H1 (cell line): Measurements from ENCODE around the gene BBS9. TPM values are rescaled to one million over a fixed set of nuclear protein-coding genes. Genes with fewer than 3 reads are reported as not detected.

Source experiments
- CTCF ChIA-PET: fragments of 300-600 bp; sonication (Branson Sonifier 250); formaldehyde crosslinking; loops from one replicate; lab custom pipeline; 2021; ENCODE audit not compliant: partially characterized antibody; lab: Charles Lee
- POLR2A ChIA-PET: fragments of 300-600 bp; sonication (Branson Sonifier 250); formaldehyde crosslinking; loops from one replicate; lab custom pipeline; 2021; ENCODE audit warnings: inconsistent platforms; ENCODE audit not compliant: partially characterized antibody; lab: Charles Lee
- DNase-seq, 2 experiments: peaks; one replicate each; pipeline versions ENCODE4 v3.0.0 to v3.0.0-alpha.2; 2010 to 2022; ENCODE audit warnings: low spot score in 2 of 2, low read depth in 1 of 2, mixed read lengths in 1 of 2
- FAIRE-seq: peaks from 2 replicates; lab custom pipeline; 2011; peaks lifted over from hg19 to GRCh38; lab: Jason Lieb, UNC
- H2AFZ ChIP-seq: 2 replicates; pipeline ENCODE4 v1.8.1; 2012; ENCODE audit warnings: low read length, inconsistent platforms
- H2AK5ac ChIP-seq: 2 replicates; pipeline ENCODE4 v1.6.1; 2013; ENCODE audit warnings: low read depth, low read length
- H2BK120ac ChIP-seq: replicated peaks from 2 replicates; pipeline ENCODE3; 2013; ENCODE audit warnings: low read depth, low read length, inconsistent platforms
- H2BK12ac ChIP-seq: 2 replicates; pipeline ENCODE4 v1.6.1; 2013; ENCODE audit warnings: low read depth, low read length
- H2BK15ac ChIP-seq: 2 replicates; pipeline ENCODE4 v1.6.1; 2013; ENCODE audit warnings: low read length
- H2BK20ac ChIP-seq: 2 replicates; pipeline ENCODE4 v1.6.1; 2013; ENCODE audit warnings: low read length
- H2BK5ac ChIP-seq: 2 replicates; pipeline ENCODE4 v1.6.1; 2013; ENCODE audit warnings: low read depth, low read length
- H3K14ac ChIP-seq: 2 replicates; pipeline ENCODE4 v1.6.1; 2013; ENCODE audit warnings: inconsistent platforms; ENCODE audit not compliant: insufficient read length
- H3K18ac ChIP-seq: 2 replicates; pipeline ENCODE4 v1.6.1; 2013; ENCODE audit warnings: low read length; ENCODE audit errors: extremely low read depth
- H3K23ac ChIP-seq: 2 replicates; pipeline ENCODE4 v1.6.1; 2013; ENCODE audit warnings: inconsistent platforms; ENCODE audit not compliant: insufficient read length
- H3K23me2 ChIP-seq: 2 replicates; pipeline ENCODE4 v1.6.1; 2013; ENCODE audit warnings: low read depth, low read length
- H3K27ac ChIP-seq: 2 replicates; pipeline ENCODE4 v1.6.1; 2011; ENCODE audit warnings: low read depth, low read length, inconsistent platforms
- H3K27me3 ChIP-seq, 4 experiments: replicated peaks in 1 of 4; 1 replicate in 1 of 4; 2 replicates in 3 of 4; pipeline versions ENCODE4 v1.6.1 to v1.8.1; 2011 to 2013; ENCODE audit warnings: low read length in 3 of 4, mild to moderate bottlenecking in 3 of 4, inconsistent platforms in 2 of 4, mixed read lengths in 2 of 4, moderate library complexity in 1 of 4; ENCODE audit not compliant: control insufficient read depth in 3 of 4, insufficient read depth in 3 of 4; ENCODE audit errors: extremely low read depth in 1 of 4
- H3K36me3 ChIP-seq, 4 experiments: 2 replicates each; pipeline versions ENCODE4 v1.6.1 to v1.8.1; 2011 to 2013; ENCODE audit warnings: mild to moderate bottlenecking in 4 of 4, low read length in 3 of 4, moderate library complexity in 2 of 4, control low read depth in 1 of 4, inconsistent platforms in 1 of 4; ENCODE audit not compliant: insufficient read depth in 4 of 4, control insufficient read depth in 2 of 4
- H3K4ac ChIP-seq: replicated peaks from 2 replicates; pipeline ENCODE3; 2013; ENCODE audit warnings: low read length, low read depth, mixed read lengths, inconsistent platforms; ENCODE audit not compliant: insufficient read length
- H3K4me1 ChIP-seq, 4 experiments: replicated peaks in 1 of 4; 1 replicate in 1 of 4; 2 replicates in 3 of 4; pipeline versions ENCODE4 v1.6.1 to v1.8.1; 2011 to 2013; ENCODE audit warnings: low read length in 3 of 4, inconsistent platforms in 2 of 4, mixed read lengths in 1 of 4; ENCODE audit not compliant: insufficient read depth in 4 of 4, control insufficient read depth in 3 of 4
- H3K4me2 ChIP-seq, 2 experiments: 2 replicates each; pipeline versions ENCODE4 v1.6.1 to v1.8.1; 2011 to 2013; ENCODE audit warnings: low read depth in 2 of 2, low read length in 2 of 2, control low read depth in 1 of 2, inconsistent platforms in 1 of 2, mild to moderate bottlenecking in 1 of 2; ENCODE audit not compliant: insufficient read depth in 1 of 2
- H3K4me3 ChIP-seq, 4 experiments: fragments of 200-600, 300-600 bp in 1 of 4; sonication (generic), shearing (Covaris generic), sonication (Bioruptor Twin) in 1 of 4; 2 replicates each; pipeline versions ENCODE4 v1.5.1 to v1.8.1; 2011 to 2016; ENCODE audit warnings: low read length in 4 of 4, low read depth in 3 of 4, control low read depth in 2 of 4, inconsistent platforms in 2 of 4, mild to moderate bottlenecking in 2 of 4, mixed read lengths in 1 of 4, moderate library complexity in 1 of 4; ENCODE audit not compliant: insufficient read depth in 2 of 4; ENCODE audit errors: extremely low read depth in 1 of 4
- H3K56ac ChIP-seq: replicated peaks from 2 replicates; pipeline ENCODE3; 2013; ENCODE audit warnings: low read depth, mild to moderate bottlenecking, mixed read lengths, low read length, inconsistent platforms; ENCODE audit not compliant: insufficient read length
- H3K79me1 ChIP-seq: 2 replicates; pipeline ENCODE4 v1.6.1; 2013; ENCODE audit warnings: low read depth, low read length, control low read depth
- H3K79me2 ChIP-seq, 2 experiments: 2 replicates each; pipeline versions ENCODE4 v1.6.1 to v1.8.1; 2012 to 2013; ENCODE audit warnings: low read length in 2 of 2, mild to moderate bottlenecking in 2 of 2, inconsistent platforms in 1 of 2; ENCODE audit not compliant: insufficient read depth in 2 of 2, control insufficient read depth in 1 of 2
- H3K9ac ChIP-seq, 4 experiments: replicated peaks in 1 of 4; 1 replicate in 1 of 4; 2 replicates in 3 of 4; pipeline versions ENCODE4 v1.6.1 to v1.8.1; 2011 to 2013; ENCODE audit warnings: low read depth in 3 of 4, low read length in 3 of 4, control low read depth in 2 of 4, mild to moderate bottlenecking in 2 of 4, moderate library complexity in 2 of 4, inconsistent platforms in 1 of 4; ENCODE audit errors: extremely low read depth in 1 of 4
- H3K9me3 ChIP-seq, 2 experiments: 2 replicates each; pipeline versions ENCODE4 v1.6.1 to v1.8.1; 2012 to 2013; ENCODE audit warnings: mild to moderate bottlenecking in 2 of 2, moderate library complexity in 2 of 2, control low read depth in 1 of 2, inconsistent platforms in 1 of 2, low read depth in 1 of 2, low read length in 1 of 2, mixed read lengths in 1 of 2; ENCODE audit not compliant: insufficient read depth in 2 of 2
- H4K20me1 ChIP-seq, 2 experiments: replicated peaks in 1 of 2; 2 replicates each; pipeline versions ENCODE3 to v1.8.1; 2011 to 2013; ENCODE audit warnings: inconsistent platforms in 2 of 2, low read length in 2 of 2, mild to moderate bottlenecking in 1 of 2; ENCODE audit not compliant: insufficient read depth in 2 of 2, control insufficient read depth in 1 of 2
- H4K5ac ChIP-seq: 2 replicates; pipeline ENCODE4 v1.6.1; 2013; ENCODE audit warnings: low read length, low read depth, mixed read lengths, inconsistent platforms; ENCODE audit not compliant: insufficient read length
- H4K8ac ChIP-seq: 2 replicates; pipeline ENCODE4 v1.8.0; 2013; ENCODE audit warnings: mild to moderate bottlenecking, moderate library complexity, low read length, inconsistent platforms; ENCODE audit not compliant: insufficient read depth; ENCODE audit errors: extremely low read depth
- H4K91ac ChIP-seq: replicated peaks from 2 replicates; pipeline ENCODE3; 2013; ENCODE audit warnings: low read length, mixed read lengths, inconsistent platforms; ENCODE audit not compliant: insufficient read length
- BCL11A ChIP-seq, 2 experiments: IDR thresholded peaks; one replicate each; pipeline ENCODE4 v1.6.1; 2011; ENCODE audit warnings: low read depth in 2 of 2, low read length in 2 of 2, mild to moderate bottlenecking in 2 of 2
- CBX8 ChIP-seq: fragments of 300-800, 300-1000 bp; sonication (generic); IDR thresholded peaks from 2 replicates; pipeline ENCODE4 v1.7.1; 2016; ENCODE audit warnings: low read depth, low read length, borderline replicate concordance
- CHD1 ChIP-seq: IDR thresholded peaks from 2 replicates; pipeline ENCODE4 v1.6.1; 2012; ENCODE audit warnings: low read depth, low read length, improper control_type of control experiment
- CTBP2 ChIP-seq: IDR thresholded peaks from 2 replicates; pipeline ENCODE4 v1.7.0; 2011; ENCODE audit warnings: borderline replicate concordance, mild to moderate bottlenecking, moderate library complexity, mixed read lengths, low read length; ENCODE audit not compliant: insufficient read depth, insufficient read length
- EZH2 ChIP-seq: fragments of 200-600 bp; sonication (generic); IDR thresholded peaks from 2 replicates; pipeline ENCODE4 v1.7.1; 2012; ENCODE audit warnings: low read depth, mild to moderate bottlenecking, moderate library complexity, low read length, inconsistent platforms; ENCODE audit not compliant: severe bottlenecking
- POLR2A ChIP-seq, 2 experiments: IDR thresholded peaks; 1 replicate in 1 of 2; 2 replicates in 1 of 2; pipeline ENCODE4 v1.6.1; 2011; ENCODE audit warnings: low read depth in 2 of 2, low read length in 2 of 2, mild to moderate bottlenecking in 2 of 2; ENCODE audit errors: control extremely low read depth in 1 of 2
- TAF1 ChIP-seq: IDR thresholded peaks from 2 replicates; pipeline ENCODE4 v1.6.1; 2011; ENCODE audit warnings: mild to moderate bottlenecking, low read depth, low read length
- polyA plus RNA-seq, 7 experiments: library from polyadenylated mRNA; depleted of rRNA in 3 of 7; stranded (reverse) in 5 of 7; unstranded in 2 of 7; fragments of >200 nt in 5 of 7; fragments of 200-250 nt in 2 of 7; gene quantifications; 1 replicate in 5 of 7; 2 replicates in 1 of 7; 4 replicates in 1 of 7; pipeline versions ENCODE4 v1.2.1 to v1.2.3, GENCODE V29; 2011 to 2013; ENCODE audit warnings: missing spikeins in 2 of 7, mixed read lengths in 2 of 7
- total RNA-seq: library from RNA; stranded (reverse); fragmentation: NEBNext Ultra II Directional; extraction: Animal tissue kit (Norgen Biotek cat#: 25700); gene quantifications from 2 replicates; pipeline ENCODE4 v1.2.1, GENCODE V29; 2021
- TF ChIP-seq, protein P1 (sequence below), 3 experiments: IDR thresholded peaks; 1 replicate in 2 of 3; 2 replicates in 1 of 3; pipeline versions ENCODE4 v1.5.1 to v1.6.1; 2011; ENCODE audit warnings: low read length in 3 of 3, mild to moderate bottlenecking in 3 of 3, inconsistent platforms in 2 of 3, low read depth in 1 of 3, moderate library complexity in 1 of 3; ENCODE audit not compliant: insufficient read depth in 1 of 3; ENCODE audit errors: control extremely low read depth in 1 of 3

Gene BBS9
- total and polyA plus RNA-seq, 2 of the 8 experiments (the other 6 are each of a cell fraction or from before 2014, with no cell fraction given): 22.3 to 37.0 TPM

DNA sequence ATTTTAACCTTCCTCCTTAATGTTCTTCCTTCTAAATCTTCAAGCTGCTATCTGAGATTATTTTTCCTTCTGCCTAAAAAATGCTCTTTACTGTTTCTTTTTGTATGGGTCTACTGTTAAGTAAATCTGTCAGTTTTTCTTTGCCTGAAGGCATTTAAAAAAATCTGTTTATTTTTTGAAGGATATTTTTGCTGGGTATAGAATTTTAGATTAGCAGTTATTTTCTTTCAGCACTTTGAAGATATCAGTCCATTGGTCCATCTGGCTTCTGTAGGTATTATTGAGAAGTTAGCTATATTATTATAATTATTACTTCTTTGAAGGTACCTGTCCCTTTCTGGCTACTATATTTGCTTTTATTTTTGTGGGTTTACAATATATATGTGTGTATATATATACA lies 171.4 kb downstream of the BBS9 start:
- H3K9ac ChIP-seq: no peak overlapping the region
- H3K4me3 ChIP-seq: no peak overlapping the region
- H4K20me1 ChIP-seq: no peaks in the 10 kb centered on the region
- H3K23ac ChIP-seq: no peak overlapping the region
- H3K79me1 ChIP-seq: no peaks in the 10 kb centered on the region
- no peak overlapping the region for H2BK5ac ChIP-seq
- H3K4ac ChIP-seq: no peak overlapping the region
- no peak overlapping the region for H2BK20ac ChIP-seq
- H3K79me2 ChIP-seq: no peaks in the 10 kb centered on the region
- no peak overlapping the region for H2AK5ac ChIP-seq
- H2BK15ac ChIP-seq: no peak overlapping the region
- H3K4me1 ChIP-seq: no peaks in the 10 kb centered on the region
- peaks cover 0 to 4% (median 0%) of the 10 kb centered on the region in 4 experiments; a peak in 1 of 8 replicates for H3K36me3 ChIP-seq
- no peak overlapping the region for H2BK120ac ChIP-seq
- no peak overlapping the region for H2BK12ac ChIP-seq
- H3K14ac ChIP-seq: no peak overlapping the region
- FAIRE-seq: no peak
- H3K9me3 ChIP-seq: peaks cover 18 to 20% of the 10 kb centered on the region in 2 experiments; a peak in 3 of 4 replicates
- TF ChIP-seq EZH2 (no peak), POLR2A (IDR thresholded peaks at IDR 0.05; ENCODE audit: control extremely low read depth in 1 of 2, low read depth in 2 of 2, low read length in 2 of 2) (no peak), CBX8 (no peak), TAF1 (no peak), CTBP2 (no peak), CHD1 (no peak), BCL11A (IDR thresholded peaks at IDR 0.05; ENCODE audit: low read depth in 2 of 2, low read length in 2 of 2) (no peak)
- TF ChIP-seq, protein P1, sequence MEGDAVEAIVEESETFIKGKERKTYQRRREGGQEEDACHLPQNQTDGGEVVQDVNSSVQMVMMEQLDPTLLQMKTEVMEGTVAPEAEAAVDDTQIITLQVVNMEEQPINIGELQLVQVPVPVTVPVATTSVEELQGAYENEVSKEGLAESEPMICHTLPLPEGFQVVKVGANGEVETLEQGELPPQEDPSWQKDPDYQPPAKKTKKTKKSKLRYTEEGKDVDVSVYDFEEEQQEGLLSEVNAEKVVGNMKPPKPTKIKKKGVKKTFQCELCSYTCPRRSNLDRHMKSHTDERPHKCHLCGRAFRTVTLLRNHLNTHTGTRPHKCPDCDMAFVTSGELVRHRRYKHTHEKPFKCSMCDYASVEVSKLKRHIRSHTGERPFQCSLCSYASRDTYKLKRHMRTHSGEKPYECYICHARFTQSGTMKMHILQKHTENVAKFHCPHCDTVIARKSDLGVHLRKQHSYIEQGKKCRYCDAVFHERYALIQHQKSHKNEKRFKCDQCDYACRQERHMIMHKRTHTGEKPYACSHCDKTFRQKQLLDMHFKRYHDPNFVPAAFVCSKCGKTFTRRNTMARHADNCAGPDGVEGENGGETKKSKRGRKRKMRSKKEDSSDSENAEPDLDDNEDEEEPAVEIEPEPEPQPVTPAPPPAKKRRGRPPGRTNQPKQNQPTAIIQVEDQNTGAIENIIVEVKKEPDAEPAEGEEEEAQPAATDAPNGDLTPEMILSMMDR (IDR thresholded peaks at IDR 0.05; ENCODE audit: control extremely low read depth in 1 of 3, insufficient read depth in 1 of 3, low read depth in 1 of 3, low read length in 3 of 3): no peak
- H4K8ac ChIP-seq: no peak overlapping the region
- POLR2A ChIA-PET: no interaction called here
- no peak overlapping the region for H3K4me2 ChIP-seq
- H4K91ac ChIP-seq: no peak overlapping the region
- no peak overlapping the region for H3K18ac ChIP-seq
- CTCF ChIA-PET: no interaction called here
- H3K56ac ChIP-seq: no peak overlapping the region
- no peak overlapping the region for H3K27ac ChIP-seq
- no peak overlapping the region for H2AFZ ChIP-seq
- H3K27me3 ChIP-seq: no peaks in the 10 kb centered on the region
- DNase-seq: no peak
- no peak overlapping the region for H4K5ac ChIP-seq
- no peaks in the 10 kb centered on the region for H3K23me2 ChIP-seq
